ENCODE measurements around the gene NCEH1.
"Not testable (repeated sequence)": the region's sequence is repeated elsewhere in the genome, so short reads cannot be mapped to it uniquely, and the experiment has no call there.

The NCEH1 gene

GRCh38 chr3:172708921-172709773 is 1.7 kb downstream of the NCEH1 start:
- no peak for DNase-seq (ENCODE audit: low read depth, low spot score)

GRCh38 chr3:172707967-172708366 is 2.9 kb downstream of the NCEH1 start:
- H3K4me3 ChIP-seq (ENCODE audit: low read length), result no peak overlapping the region
- no peak for DNase-seq (ENCODE audit: low read depth, low spot score)

More at GRCh38 chr3:172708921-172709773, 1.7 kb downstream of the NCEH1 start:
- H3K4me3 ChIP-seq (ENCODE audit: low read length), result no peak overlapping the region

- no peak for DNase-seq (ENCODE audit: low read depth, low spot score)
- H3K4me3 ChIP-seq (ENCODE audit: low read length), result no peak overlapping the region
These were observed 3.8 kb downstream of the NCEH1 start for GRCh38 chr3:172707030-172707429.

GRCh38 chr3:172705170-172705569 is 5.7 kb downstream of the NCEH1 start:
- no peak overlapping the region for H3K4me3 ChIP-seq (ENCODE audit: low read length)
- DNase-seq (ENCODE audit: low read depth, low spot score), result no peak

GRCh38 chr3:172704001-172704400 is 6.9 kb downstream of the NCEH1 start:
- no peak overlapping the region for H3K4me3 ChIP-seq (ENCODE audit: low read length)
- DNase-seq (ENCODE audit: low read depth, low spot score), result no peak

GRCh38 chr3:172702731-172703130 is 8.1 kb downstream of the NCEH1 start:
- H3K4me3 ChIP-seq (ENCODE audit: low read length); DNase-seq (ENCODE audit: low read depth, low spot score): not testable (repeated sequence)

GRCh38 chr3:172702256-172702655 is 8.6 kb downstream of the NCEH1 start:
- H3K4me3 ChIP-seq (ENCODE audit: low read length), result no peak overlapping the region
- no peak for DNase-seq (ENCODE audit: low read depth, low spot score)

- DNase-seq (ENCODE audit: low read depth, low spot score), result no peak
- no peak overlapping the region for H3K4me3 ChIP-seq (ENCODE audit: low read length)
These were observed 9.1 kb downstream of the NCEH1 start for GRCh38 chr3:172701751-172702150.

- H3K4me3 ChIP-seq (ENCODE audit: low read length), result no peak overlapping the region
- no peak for DNase-seq (ENCODE audit: low read depth, low spot score)
These were observed 9.9 kb downstream of the NCEH1 start for GRCh38 chr3:172700936-172701455.

- no peak for DNase-seq (ENCODE audit: low read depth, low spot score)
- H3K4me3 ChIP-seq (ENCODE audit: low read length), result no peak overlapping the region
These were observed 10.6 kb downstream of the NCEH1 start for GRCh38 chr3:172700256-172700655.

GRCh38 chr3:172699031-172699430 is 11.8 kb downstream of the NCEH1 start:
- H3K4me3 ChIP-seq (ENCODE audit: low read length), result no peak overlapping the region
- no peak for DNase-seq (ENCODE audit: low read depth, low spot score)

- H3K4me3 ChIP-seq (ENCODE audit: low read length), result no peak overlapping the region
- DNase-seq (ENCODE audit: low read depth, low spot score), result no peak
These were observed 12.2 kb downstream of the NCEH1 start for GRCh38 chr3:172698631-172699030.

- no peak overlapping the region for H3K4me3 ChIP-seq (ENCODE audit: low read length)
- no peak for DNase-seq (ENCODE audit: low read depth, low spot score)
These were observed 13.3 kb downstream of the NCEH1 start for GRCh38 chr3:172697558-172697957.

- no peak overlapping the region for H3K4me3 ChIP-seq (ENCODE audit: low read length)
- DNase-seq (ENCODE audit: low read depth, low spot score), result no peak
These were observed 14.5 kb downstream of the NCEH1 start for GRCh38 chr3:172696357-172696756.

GRCh38 chr3:172694573-172695246 is 16.2 kb downstream of the NCEH1 start:
- no peak overlapping the region for H3K4me3 ChIP-seq (ENCODE audit: low read length)
- DNase-seq (ENCODE audit: low read depth, low spot score), result no peak

GRCh38 chr3:172692751-172693338 is 18.0 kb downstream of the NCEH1 start:
- no peak overlapping the region for H3K4me3 ChIP-seq (ENCODE audit: low read length)
- no peak for DNase-seq (ENCODE audit: low read depth, low spot score)

GRCh38 chr3:172690936-172691335 is 19.9 kb downstream of the NCEH1 start:
- no peak overlapping the region for H3K4me3 ChIP-seq (ENCODE audit: low read length)
- DNase-seq (ENCODE audit: low read depth, low spot score), result no peak

- DNase-seq (ENCODE audit: low read depth, low spot score), result no peak
- no peak overlapping the region for H3K4me3 ChIP-seq (ENCODE audit: low read length)
These were observed 22.3 kb downstream of the NCEH1 start for GRCh38 chr3:172688588-172688987.

- H3K4me3 ChIP-seq (ENCODE audit: low read length), result no peak overlapping the region
- DNase-seq (ENCODE audit: low read depth, low spot score), result no peak
These were observed 23.4 kb downstream of the NCEH1 start for GRCh38 chr3:172687501-172687900.
